Natural killer cell (primary cell): Measurements from ENCODE around the gene PTPRT. TPM values are rescaled to one million over a fixed set of nuclear protein-coding genes. Genes with fewer than 3 reads are reported as not detected.

ENCODE experiments used
- ATAC-seq, 3 donors: fragments of 150-1000 bp in 2 of 3; fragments of 200-7000 bp in 1 of 3; cut with Tn5 transposase; 1 replicate in 1 of 3; 2 replicates in 2 of 3; pipeline ENCODE4 v1.10.0; 2021; ENCODE audit warnings: mild to moderate bottlenecking in 2 of 3, moderate library complexity in 2 of 3
- DNase-seq, 2 donors: peaks; one replicate each; pipeline versions ENCODE4 v3.0.0 to v3.0.0-alpha.2; 2013 to 2021; ENCODE audit warnings: mixed read lengths in 1 of 2
- H3K27ac ChIP-seq: one replicate; pipeline ENCODE4 v1.5.1; 2013; ENCODE audit warnings: mild to moderate bottlenecking, low read length
- H3K27me3 ChIP-seq: one replicate; pipeline ENCODE4 v1.6.1; 2013; ENCODE audit warnings: low read length; ENCODE audit not compliant: control insufficient read depth, insufficient read depth
- H3K36me3 ChIP-seq: one replicate; pipeline ENCODE4 v1.6.1; 2013; ENCODE audit warnings: low read length; ENCODE audit not compliant: control insufficient read depth, insufficient read depth
- H3K4me1 ChIP-seq: one replicate; pipeline ENCODE4 v1.6.1; 2013; ENCODE audit warnings: low read length; ENCODE audit not compliant: control insufficient read depth, insufficient read depth
- H3K4me3 ChIP-seq: one replicate; pipeline ENCODE4 v1.5.1; 2013; ENCODE audit warnings: low read length
- H3K9me3 ChIP-seq: one replicate; pipeline ENCODE4 v1.6.1; 2013; ENCODE audit warnings: low read length; ENCODE audit not compliant: control insufficient read depth, insufficient read depth
- H3K27ac Mint-ChIP-seq, 2 donors: one replicate each; pipeline ENCODE4 v1.8.0; 2022; ENCODE audit warnings: mild to moderate bottlenecking in 2 of 2, mixed read lengths in 2 of 2, moderate library complexity in 1 of 2
- H3K27me3 Mint-ChIP-seq, 2 donors: one replicate each; pipeline ENCODE4 v1.8.0; 2022; ENCODE audit warnings: low read depth in 2 of 2, mixed read lengths in 2 of 2
- H3K36me3 Mint-ChIP-seq: one replicate; pipeline ENCODE4 v1.8.0; 2022; ENCODE audit warnings: mixed read lengths
- H3K4me1 Mint-ChIP-seq, 2 donors: one replicate each; pipeline ENCODE4 v1.8.0; 2022; ENCODE audit warnings: mixed read lengths in 2 of 2
- H3K4me3 Mint-ChIP-seq: one replicate; pipeline ENCODE4 v1.8.0; 2022; ENCODE audit warnings: mild to moderate bottlenecking, moderate library complexity, mixed read lengths
- H3K9me3 Mint-ChIP-seq, 2 donors: one replicate each; pipeline ENCODE4 v1.8.0; 2022; ENCODE audit warnings: mixed read lengths in 2 of 2
- CTCF ChIP-seq: fragments of 200-600 bp; IDR thresholded peaks from one replicate; pipeline ENCODE4 v1.8.0; 2022; ENCODE audit warnings: antibody characterized with exemption
- WGBS: methylation state at CpG from one replicate; pipeline ENCODE4 v1.1.7; 2013; ENCODE audit warnings: missing lambda C conversion rate; ENCODE audit not compliant: insufficient coverage; 5-methylcytosine and 5-hydroxymethylcytosine counted together
- intact Hi-C: fragments of 100-400 bp; cut with micrococcal nuclease; formaldehyde crosslinking; loops from one replicate; pipeline ENCODE4 v1.14.2; 2022
- total RNA-seq, 4 donors: library from RNA; stranded (reverse); fragments of 120-200 nt in 1 of 4; gene quantifications; one replicate each; pipeline versions ENCODE4 v1.2.3 to v1.2.4, GENCODE V29; 2013 to 2022

The PTPRT gene
- total RNA-seq, 3 donors from 2014 or later (not counting 1 experiment from before 2014, with no cell fraction given) = not detected

GRCh38 chr20:43237651-43238168 is 48.0 kb upstream of the PTPRT start:
- TF ChIP-seq CTCF = no peak
- no peaks in the 10 kb centered on the region for H3K9me3 Mint-ChIP-seq
- no peaks in the 10 kb centered on the region for H3K36me3 ChIP-seq
- no peak overlapping the region for H3K27ac ChIP-seq
- DNase-seq (no peak), ATAC-seq (no peak)
- H3K4me3 Mint-ChIP-seq = no peak overlapping the region
- no peak overlapping the region for H3K27ac Mint-ChIP-seq
- no peak overlapping the region for H3K4me3 ChIP-seq
- H3K9me3 ChIP-seq = no peaks in the 10 kb centered on the region
- 89% methylated on average over 4 of the region's 4 CpGs for WGBS
- H3K36me3 Mint-ChIP-seq = no peaks in the 10 kb centered on the region
- no peaks in the 10 kb centered on the region for H3K4me1 ChIP-seq
- H3K27me3 Mint-ChIP-seq = peaks cover 8% of the 10 kb centered on the region in 2 donors
- intact Hi-C loops = no loop called here
- H3K27me3 ChIP-seq = no peaks in the 10 kb centered on the region
- no peaks in the 10 kb centered on the region for H3K4me1 Mint-ChIP-seq

GRCh38 chr20:43235998-43236397 is 46.3 kb upstream of the PTPRT start:
- no peaks in the 10 kb centered on the region for H3K4me1 Mint-ChIP-seq
- WGBS = 82% methylated on average over 2 of the region's 2 CpGs
- no peak for ATAC-seq

GRCh38 chr20:43231829-43232228 is 42.1 kb upstream of the PTPRT start:
- Histone ChIP-seq H3K36me3 (no peaks in the 10 kb centered on the region), H3K9me3 (no peaks in the 10 kb centered on the region), H3K4me1 (no peaks in the 10 kb centered on the region), H3K4me3 (no peak overlapping the region), H3K27ac (no peak overlapping the region), H3K27me3 (no peaks in the 10 kb centered on the region)
- H3K36me3 Mint-ChIP-seq = no peaks in the 10 kb centered on the region
- no peak for ATAC-seq
- H3K4me1 Mint-ChIP-seq = no peaks in the 10 kb centered on the region
- no peak for DNase-seq
- no peak overlapping the region for H3K4me3 Mint-ChIP-seq
- H3K27ac Mint-ChIP-seq = no peak overlapping the region
- no peak for TF ChIP-seq CTCF
- intact Hi-C loops = no loop called here
- H3K27me3 Mint-ChIP-seq = peaks cover 0 to 18% of the 10 kb centered on the region in 2 donors
- 100% methylated on average over 1 of the region's 1 CpG for WGBS
- peaks cover 0 to 2% of the 10 kb centered on the region in 2 donors for H3K9me3 Mint-ChIP-seq

More at GRCh38 chr20:43235998-43236397, 46.3 kb upstream of the PTPRT start:
- Mint-ChIP-seq H3K36me3 (no peaks in the 10 kb centered on the region), H3K4me3 (no peak overlapping the region), H3K9me3 (no peaks in the 10 kb centered on the region), H3K27ac (no peak overlapping the region), H3K27me3 (peaks cover 8 to 11% of the 10 kb centered on the region in 2 donors)
- H3K36me3 ChIP-seq = no peaks in the 10 kb centered on the region
- no peaks in the 10 kb centered on the region for H3K4me1 ChIP-seq
- no peaks in the 10 kb centered on the region for H3K27me3 ChIP-seq
- no peaks in the 10 kb centered on the region for H3K9me3 ChIP-seq
- no peak overlapping the region for H3K4me3 ChIP-seq
- DNase-seq = no peak
- intact Hi-C loops = no loop called here
- H3K27ac ChIP-seq = no peak overlapping the region
- no peak for TF ChIP-seq CTCF

- 79% methylated on average over 3 of the region's 3 CpGs for WGBS
- DNase-seq (no peak), ATAC-seq (no peak)
- Mint-ChIP-seq H3K4me3 (no peak overlapping the region), H3K27me3 (peaks cover 0 to 26% of the 10 kb centered on the region in 2 donors), H3K4me1 (no peaks in the 10 kb centered on the region), H3K27ac (no peak overlapping the region), H3K9me3 (peaks cover 0 to 2% of the 10 kb centered on the region in 2 donors), H3K36me3 (no peaks in the 10 kb centered on the region)
- H3K4me3 ChIP-seq = no peak overlapping the region
- no peaks in the 10 kb centered on the region for H3K27me3 ChIP-seq
- H3K36me3 ChIP-seq = no peaks in the 10 kb centered on the region
- TF ChIP-seq CTCF = no peak
- no peak overlapping the region for H3K27ac ChIP-seq
- intact Hi-C loops = no loop called here
- no peaks in the 10 kb centered on the region for H3K4me1 ChIP-seq
- no peaks in the 10 kb centered on the region for H3K9me3 ChIP-seq
Observed at GRCh38 chr20:43229696-43230095, 40.0 kb upstream of the PTPRT start.
